GM18526 (cell line): ENCODE data around the gene AOPEP.

Experiments used
- POLR2A ChIP-seq: IDR thresholded peaks from 3 replicates; pipeline ENCODE4 v1.6.1; 2011; ENCODE audit not compliant: insufficient read length; ENCODE audit errors: extremely low read depth

Gene AOPEP

DNA sequence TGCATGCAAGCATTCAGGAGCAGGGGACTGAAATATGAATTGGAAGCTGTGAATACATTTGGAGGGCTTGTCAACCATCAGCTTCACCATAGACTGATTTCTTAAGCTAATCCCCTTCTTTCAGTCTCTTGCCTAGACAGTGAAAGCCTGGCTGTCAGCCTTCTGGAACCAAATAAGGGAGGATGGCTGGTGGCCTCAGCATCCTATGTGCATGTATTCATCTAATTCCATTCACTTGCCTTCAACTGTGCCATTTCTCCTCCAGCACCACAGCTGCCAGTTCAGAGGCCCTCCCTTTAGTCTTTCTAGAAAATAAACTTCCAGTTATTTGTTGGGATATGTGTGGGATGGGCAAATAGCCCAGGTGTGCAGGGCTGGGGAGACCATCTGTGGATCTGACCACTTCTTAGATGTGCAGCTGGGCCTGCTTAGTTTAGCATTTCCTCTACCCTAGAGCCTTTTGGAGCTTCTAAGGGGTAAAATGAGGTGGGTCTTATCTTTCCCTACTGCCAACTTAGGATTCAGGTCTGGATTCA, 62.1 kb downstream of the AOPEP start:
- TF ChIP-seq POLR2A = no peak

DNA sequence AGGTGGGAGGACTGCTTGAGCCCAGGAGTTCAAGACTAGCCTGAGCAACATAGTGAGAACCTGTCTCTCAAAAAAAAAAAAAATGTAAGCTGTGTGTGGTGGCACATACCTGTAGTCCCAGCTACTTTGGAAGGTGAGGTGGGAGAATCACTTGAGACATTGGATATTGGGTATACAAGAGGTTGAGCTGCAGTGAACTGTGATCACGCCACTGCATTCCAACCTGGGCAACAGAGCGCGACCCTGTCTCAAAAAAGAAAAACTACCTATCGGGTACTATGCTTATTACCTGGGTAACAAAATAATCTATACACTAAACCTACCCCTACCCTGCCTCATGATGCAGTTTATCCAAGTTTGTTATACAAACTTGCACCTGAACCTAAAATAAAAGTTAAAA, 64.9 kb downstream of the AOPEP start:
- no peak for TF ChIP-seq POLR2A

DNA sequence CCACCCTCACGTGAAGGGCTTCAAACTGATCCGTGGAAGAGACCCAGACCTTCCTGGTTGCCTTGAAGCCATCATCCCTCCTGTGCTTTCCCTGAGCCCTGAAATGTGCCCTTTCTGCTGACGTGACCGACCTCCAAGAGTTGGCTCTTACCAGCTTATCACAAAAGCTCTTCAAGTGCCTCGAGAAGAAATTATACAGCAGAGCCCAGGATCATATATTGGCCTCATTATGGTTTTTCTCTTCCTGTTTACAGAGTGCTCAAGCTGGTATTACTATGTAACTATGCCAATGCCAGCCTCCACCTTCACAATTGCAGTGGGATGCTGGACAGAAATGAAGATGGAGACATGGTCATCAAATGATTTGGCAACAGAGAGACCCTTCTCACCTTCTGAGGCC, 66.0 kb downstream of the AOPEP start:
- TF ChIP-seq POLR2A = no peak

DNA sequence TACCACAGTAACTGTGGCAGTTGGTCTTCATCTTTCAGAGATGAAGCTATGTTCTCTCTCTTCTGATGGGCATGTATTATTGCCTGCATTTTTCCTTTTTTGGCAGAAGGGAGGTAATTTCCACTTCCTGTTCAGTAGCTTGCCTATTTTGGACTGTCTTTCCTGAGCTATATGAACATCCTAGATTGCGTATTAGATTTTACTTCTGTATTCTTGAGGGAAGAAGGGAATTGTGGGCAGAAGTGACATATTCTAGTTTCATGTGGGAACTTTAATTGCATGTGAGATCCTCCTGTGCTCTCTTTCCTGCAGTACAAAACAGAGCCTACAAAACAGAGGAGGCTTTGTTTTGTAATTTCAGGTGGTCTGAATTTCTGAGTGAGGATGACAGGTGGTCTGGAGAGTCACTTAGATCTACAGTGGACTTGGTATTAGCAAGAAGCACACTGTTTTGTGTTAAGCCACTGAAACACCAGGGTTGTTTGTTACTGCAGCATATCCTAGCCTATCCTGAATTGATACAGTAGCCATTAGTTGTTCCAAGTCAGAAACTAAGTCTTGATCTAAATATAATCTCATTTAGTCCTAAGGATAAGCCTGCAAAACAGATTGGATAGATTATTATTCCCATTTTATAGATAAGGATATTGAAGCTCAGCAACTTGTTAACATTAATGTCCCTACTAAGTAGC, 68.1 kb downstream of the AOPEP start:
- TF ChIP-seq POLR2A = no peak

DNA sequence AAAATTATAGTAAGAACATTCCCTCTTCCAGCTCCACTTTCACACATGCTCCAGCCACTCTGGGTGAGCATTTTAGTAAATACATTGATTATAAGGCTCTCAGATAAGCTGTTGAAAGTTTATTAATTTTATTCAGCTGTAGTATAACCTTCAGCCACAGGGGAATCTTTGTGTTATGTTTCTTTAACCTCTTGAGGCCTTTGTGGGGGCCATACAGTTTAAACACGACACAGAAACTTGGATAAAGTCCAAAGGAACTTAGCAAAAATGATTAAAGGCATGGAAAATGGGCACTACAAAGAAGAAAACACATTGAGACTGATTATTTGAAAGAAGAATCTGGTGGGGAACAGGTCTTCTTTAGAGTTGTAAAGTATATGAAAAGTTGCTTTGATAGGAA, 70.2 kb downstream of the AOPEP start:
- no peak for TF ChIP-seq POLR2A

DNA sequence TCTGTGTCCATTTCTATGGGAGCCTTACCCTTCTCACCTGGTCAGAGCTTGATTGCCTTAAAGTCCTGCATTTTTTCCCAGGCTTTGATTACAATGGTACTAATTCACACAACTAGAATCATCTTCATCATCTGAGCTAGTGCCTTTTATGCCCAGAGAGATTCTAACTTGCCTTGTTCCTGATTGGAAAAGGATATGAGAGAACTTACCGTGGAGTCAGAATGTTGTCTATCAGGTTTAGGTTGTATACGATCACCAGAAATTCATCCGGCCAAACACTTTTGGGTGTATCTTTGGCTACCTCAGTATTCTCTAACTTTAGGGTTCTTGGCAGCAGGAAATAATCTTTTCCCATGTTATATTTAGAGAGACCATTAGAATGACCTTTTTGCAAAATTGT, 71.7 kb downstream of the AOPEP start:
- TF ChIP-seq POLR2A = no peak

DNA sequence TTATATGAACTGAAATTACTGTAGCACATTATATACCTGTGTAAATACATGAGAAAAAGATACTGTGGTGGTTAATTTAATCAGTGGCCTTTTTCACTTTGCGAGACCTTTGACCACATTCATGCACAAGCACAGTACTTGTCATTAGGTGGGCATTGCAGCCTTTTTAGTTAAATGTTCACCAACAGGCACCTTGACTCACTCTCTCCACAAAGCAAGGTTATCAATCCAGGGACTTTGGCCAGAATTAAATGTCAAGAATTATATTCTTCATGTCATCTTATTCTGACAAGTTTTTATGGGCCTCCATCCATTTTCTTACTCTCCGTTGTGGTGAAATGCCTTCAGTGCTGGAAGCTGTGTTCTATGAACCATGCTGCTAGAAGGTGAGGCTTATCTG, 72.2 kb downstream of the AOPEP start:
- no peak for TF ChIP-seq POLR2A

DNA sequence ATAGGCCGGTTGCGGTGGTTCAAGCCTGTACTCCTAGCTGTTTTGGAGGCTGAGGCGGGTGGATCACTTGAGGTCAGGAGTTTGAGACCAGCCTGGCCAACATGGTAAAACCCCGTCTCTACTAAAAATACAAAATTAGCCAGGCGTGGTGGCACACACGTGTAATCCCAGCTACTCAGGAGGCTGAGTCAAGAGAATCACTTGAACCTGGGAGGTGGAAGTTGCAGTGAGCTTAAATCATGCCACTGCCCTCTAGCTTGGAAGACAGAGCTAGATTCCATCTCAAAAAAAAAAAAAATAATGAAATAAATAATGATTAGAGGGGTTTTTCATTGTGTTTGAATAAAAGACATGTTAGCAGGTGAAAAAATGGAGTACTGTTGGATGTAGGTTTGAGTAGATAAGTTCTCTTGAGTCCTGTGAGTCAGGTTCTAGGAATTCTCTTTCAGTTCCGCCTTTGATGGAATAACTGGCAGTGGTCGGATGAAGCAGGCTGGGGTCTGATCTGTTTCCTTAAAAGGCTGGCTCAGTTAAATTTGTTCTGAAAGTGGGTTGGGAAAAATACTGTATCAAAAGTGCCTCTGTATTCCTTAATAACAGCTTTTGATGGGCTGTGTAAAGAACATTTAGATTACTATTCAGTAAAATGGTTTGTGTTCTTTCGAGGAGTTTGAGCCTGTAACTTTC, 73.2 kb downstream of the AOPEP start:
- TF ChIP-seq POLR2A = no peak

DNA sequence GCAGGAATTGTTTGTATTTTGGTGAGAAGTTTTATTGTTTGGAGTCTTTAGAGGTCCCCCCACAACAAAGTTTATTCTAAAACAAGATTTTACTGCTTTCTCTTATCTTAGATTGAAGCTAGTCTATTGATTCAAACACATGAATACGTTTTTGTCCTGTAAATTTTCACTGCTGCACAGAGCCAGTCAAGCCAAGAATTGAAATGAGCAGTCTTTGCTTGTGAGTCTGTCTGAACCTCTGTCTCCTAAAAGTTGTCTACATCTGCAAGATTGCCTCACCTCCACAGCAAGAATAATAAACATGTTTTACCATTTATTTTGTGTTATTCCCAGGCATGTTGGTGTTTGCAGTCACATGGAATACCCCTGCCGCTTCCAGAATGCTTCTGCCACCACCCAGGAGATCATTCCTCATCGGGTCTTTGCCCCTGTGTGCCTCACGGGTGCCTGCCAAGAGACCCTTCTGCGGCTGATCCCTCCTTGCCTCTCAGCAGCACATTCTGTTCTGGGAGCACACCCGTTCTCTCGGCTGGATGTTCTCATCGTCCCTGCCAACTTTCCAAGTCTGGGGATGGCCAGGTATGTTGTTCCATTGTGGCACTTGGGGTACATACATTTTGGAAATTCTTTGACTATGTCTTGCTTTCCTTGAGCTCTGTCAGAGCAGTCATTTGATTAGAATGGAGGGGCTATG, 74.1 kb downstream of the AOPEP start:
- TF ChIP-seq POLR2A = no peak

DNA sequence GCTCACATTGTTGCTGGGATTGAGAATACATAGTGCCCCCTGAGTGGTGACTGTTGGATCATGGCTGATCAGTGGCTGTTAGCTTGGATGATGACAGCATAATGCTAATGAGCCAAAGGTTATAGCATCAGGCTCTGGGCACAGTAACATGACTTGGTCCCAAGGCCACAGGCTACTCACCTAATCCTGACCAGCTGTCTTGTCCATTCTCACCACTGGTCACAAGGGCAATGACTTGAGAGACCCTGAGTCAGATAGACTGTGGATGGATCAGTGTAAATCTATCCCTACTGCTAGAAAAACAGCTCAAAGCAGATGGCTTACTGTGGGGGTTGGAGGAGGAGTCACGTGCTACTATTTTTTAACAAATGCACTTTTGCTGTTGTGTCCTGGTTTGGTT, 74.7 kb downstream of the AOPEP start:
- TF ChIP-seq POLR2A = no peak

DNA sequence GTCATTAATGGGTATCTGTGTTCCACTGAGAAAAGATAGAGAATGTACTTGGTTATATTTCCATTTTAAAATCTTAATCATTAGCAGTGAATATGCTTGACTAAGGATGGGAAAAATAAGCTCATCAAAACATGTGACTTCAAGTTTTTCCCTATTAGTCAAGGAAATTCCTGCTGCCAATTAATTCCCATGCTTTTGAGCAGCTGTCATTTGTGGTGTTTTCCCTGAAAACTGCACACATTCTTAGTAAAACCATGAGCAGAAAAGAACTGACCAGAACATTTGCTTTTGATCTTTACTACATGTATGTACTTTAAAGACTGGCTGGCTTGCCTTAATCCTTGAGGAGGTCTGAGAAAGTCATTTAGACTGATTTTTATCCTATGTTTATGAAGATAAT, 75.2 kb downstream of the AOPEP start:
- TF ChIP-seq POLR2A = no peak

DNA sequence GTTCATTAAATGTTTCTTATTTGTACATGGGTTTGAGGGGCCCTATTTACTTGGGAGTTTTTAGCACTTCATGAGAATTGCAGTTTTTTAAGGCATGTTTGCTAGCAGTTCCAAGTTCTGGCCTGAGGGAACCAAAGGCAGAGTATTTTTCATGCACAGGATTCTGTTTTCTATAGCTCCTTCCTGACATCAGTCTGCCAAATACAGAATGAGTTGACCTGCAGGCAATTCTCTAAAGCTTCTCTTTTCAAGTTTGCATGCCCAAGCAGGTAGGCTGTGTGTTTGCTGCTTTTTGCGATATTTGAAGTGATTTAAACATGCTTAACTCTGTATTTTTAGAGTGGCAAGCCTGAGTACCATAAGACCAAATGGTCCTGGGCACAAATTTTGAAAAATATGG, 75.8 kb downstream of the AOPEP start:
- TF ChIP-seq POLR2A = no peak

DNA sequence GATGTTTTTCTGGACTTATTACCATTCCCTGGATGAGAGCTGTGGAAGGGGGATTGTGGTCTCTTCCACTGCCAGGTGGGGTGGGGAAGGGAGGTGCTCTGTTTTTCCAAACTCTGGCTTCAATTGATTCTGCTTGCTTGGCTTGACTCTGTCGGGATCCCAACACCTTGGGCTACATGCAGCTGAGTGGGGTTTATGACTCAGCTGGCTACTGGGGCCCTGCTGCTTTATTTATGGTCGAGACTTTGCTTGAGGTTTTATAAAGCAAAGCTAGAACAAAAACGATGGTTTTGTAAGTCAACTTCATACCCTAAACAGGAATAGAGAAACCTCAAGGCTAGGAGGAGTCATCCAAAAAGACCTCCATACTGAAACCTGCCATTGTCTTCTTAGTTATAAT, 76.3 kb downstream of the AOPEP start:
- no peak for TF ChIP-seq POLR2A

DNA sequence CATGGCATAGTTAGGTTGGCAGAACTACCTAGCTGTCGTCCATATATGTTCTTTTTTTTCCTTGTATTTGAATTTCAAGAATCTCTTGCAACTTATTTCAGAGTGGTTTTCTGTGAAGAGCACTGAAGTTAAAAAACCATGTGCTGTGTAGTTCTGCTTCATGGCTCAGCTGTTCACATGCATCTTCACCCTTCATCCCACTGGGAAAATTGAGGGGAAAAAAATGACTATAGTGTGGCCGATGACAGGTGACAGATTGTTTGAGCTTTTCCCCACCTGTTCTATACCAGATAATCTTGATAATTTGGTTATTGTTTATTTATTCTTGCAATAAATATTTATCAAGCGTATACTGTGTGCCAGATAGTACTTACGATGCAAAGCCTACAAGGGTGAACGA, 77.8 kb downstream of the AOPEP start:
- TF ChIP-seq POLR2A = no peak

DNA sequence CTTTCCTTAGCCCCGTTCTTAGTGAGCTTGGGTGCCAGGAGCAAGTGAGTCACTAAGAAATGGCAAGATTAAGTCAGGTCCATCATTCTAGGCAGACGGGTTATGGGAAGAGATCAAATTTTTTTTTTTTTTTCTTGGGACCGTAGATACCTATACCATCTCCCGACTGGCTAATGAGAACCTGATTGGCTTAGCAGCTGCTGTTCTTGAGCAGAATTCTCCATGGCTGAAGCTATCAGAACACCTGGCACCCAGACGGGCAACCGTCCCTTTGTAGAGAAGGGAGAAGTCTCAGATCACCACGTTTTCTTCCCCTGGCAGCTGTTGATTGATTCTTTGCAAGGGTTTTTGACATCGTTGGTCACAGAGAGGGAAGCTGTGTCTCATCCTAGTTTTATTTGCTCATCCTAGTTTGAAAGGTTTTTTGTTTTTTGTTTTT, 78.6 kb downstream of the AOPEP start:
- TF ChIP-seq POLR2A = no peak

DNA sequence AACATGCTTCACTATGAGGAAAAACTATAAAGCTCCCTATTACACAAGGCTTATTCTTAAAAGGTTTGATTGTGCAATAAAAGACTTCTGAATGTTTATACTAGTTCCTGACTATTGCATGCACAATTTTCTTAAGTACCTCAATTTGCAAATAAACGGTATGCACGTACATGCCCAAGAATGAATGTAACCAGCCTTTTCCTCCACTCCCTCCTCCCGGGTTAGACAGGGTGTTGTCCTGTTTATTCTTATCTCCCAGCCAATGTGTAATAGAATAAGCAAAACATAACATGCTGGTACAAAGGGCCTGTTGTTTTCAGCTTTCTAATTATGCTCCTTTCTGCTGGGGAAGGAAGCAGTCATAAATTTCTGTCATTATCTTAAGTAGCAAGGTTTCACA, 79.1 kb downstream of the AOPEP start:
- TF ChIP-seq POLR2A = no peak
